Measurements from ENCODE around the gene TAF9B.

DNA sequence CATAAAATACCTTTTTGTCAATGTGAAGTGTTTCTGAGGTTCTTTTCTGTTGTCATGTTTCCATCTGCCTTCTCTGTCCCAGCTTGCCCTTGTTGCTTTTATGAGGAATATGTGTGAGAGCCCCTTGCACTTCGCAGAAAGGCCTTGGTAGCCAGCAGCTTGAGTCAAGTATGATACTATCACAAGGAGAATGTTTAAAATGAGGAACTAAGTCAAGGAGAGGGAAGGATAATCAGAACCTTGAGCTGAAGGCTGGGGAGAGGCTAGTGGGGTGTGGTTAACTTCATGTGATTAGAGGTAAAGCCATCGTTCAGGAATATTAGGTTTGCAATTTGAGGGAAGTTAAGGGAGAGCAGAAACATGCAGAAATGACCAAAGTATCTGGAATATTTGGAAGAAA lies 22.7 kb downstream of the TAF9B start:
- TF ChIP-seq, protein P1, sequence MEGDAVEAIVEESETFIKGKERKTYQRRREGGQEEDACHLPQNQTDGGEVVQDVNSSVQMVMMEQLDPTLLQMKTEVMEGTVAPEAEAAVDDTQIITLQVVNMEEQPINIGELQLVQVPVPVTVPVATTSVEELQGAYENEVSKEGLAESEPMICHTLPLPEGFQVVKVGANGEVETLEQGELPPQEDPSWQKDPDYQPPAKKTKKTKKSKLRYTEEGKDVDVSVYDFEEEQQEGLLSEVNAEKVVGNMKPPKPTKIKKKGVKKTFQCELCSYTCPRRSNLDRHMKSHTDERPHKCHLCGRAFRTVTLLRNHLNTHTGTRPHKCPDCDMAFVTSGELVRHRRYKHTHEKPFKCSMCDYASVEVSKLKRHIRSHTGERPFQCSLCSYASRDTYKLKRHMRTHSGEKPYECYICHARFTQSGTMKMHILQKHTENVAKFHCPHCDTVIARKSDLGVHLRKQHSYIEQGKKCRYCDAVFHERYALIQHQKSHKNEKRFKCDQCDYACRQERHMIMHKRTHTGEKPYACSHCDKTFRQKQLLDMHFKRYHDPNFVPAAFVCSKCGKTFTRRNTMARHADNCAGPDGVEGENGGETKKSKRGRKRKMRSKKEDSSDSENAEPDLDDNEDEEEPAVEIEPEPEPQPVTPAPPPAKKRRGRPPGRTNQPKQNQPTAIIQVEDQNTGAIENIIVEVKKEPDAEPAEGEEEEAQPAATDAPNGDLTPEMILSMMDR (IDR thresholded peaks at IDR 0.05): no peak
- no peak for TF ChIP-seq POLR2A (IDR thresholded peaks at IDR 0.05)
- TF ChIP-seq POLR2AphosphoS5 (IDR thresholded peaks at IDR 0.05): no peak
